Jurkat, Clone E6-1 (cell line): ENCODE measurements around the gene TRIM42. TPM values are rescaled to one million over a fixed set of nuclear protein-coding genes. Genes with fewer than 3 reads are reported as not detected.

Experiments
- DNase-seq: peaks from one replicate; pipeline ENCODE4 v3.0.0-alpha.2; 2011; ENCODE audit warnings: low read depth, low spot score
- H3K4me3 ChIP-seq: 2 replicates; pipeline ENCODE4 v1.5.1; 2011; ENCODE audit warnings: mild to moderate bottlenecking, low read length, control low read depth, moderate library complexity
- polyA plus RNA-seq: library from polyadenylated mRNA; unstranded; fragments of >200 nt; gene quantifications from one replicate; pipeline ENCODE4 v1.2.1, GENCODE V29; 2012; ENCODE audit warnings: missing spikeins; ENCODE audit not compliant: insufficient read length, insufficient read depth

The TRIM42 gene
- not detected for polyA plus RNA-seq

- DNase-seq, result no peak
- H3K4me3 ChIP-seq, result no peak within 1 kb of the TSS
Observed at GRCh38 chr3:140677764-140678163, at the start of gene TRIM42. Gene TRIM42, plus strand, starts transcription at chr3:140678064. Its CDS starts 166 bp downstream, at chr3:140678230.

- no peak overlapping the region for H3K4me3 ChIP-seq
Observed at GRCh38 chr3:140628606-140629005, 49.3 kb upstream of the TRIM42 start.

DNA sequence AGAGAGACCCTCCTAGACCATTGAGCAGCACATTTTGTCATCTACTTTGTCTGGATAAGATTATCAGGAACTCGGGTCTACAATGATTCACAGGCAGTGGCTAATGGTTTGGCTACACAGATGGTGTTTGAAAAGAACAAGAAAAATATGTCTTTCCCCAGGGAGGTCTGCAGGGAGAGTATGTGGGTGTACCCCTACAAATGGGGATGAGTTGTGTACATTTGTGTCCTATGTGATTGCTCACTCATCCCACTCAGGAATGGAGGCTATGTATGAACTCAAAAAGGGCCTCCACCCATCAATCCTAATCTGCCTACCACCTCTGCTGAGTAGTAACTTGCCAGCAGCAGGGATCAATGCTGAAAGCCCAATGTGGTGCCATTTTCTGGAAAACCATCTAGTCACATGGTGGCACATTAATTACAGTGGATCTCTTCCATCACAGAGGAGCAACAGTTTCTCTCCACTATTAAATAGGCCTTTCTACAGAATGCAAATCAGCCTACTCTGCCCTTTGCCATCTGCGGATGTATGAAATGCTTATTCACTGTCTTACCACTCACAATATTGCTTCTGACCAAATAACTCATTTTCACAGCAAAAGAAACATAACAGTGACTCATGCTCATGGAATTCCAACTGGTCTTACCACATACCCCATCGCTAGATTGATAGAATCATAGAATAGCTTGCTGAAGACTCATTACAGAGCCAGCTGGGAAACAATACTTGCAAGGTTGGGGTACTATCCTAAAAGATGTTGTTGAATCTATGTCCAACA, 48.3 kb upstream of the TRIM42 start:
- no peak overlapping the region for H3K4me3 ChIP-seq
- DNase-seq, result no peak

More at GRCh38 chr3:140628606-140629005, 49.3 kb upstream of the TRIM42 start:
- no peak for DNase-seq

DNA sequence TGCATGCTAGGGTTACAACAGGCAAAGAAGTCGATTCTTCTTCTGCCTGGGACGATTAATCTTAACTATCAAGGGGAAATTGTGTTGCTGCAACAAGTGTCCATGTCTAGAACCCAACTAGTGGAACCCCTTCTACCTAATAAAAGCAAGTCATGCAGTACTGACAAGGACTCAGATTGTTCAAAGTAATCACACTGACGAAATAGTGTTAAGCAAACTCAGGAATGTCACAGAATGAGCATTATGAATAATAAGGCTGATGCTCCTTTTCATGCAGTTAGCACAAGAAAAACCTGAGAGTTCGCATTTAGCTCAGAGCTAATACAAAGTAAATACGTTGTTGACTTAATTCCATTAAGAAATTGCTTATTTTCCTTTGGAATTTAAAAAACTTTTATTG, 47.5 kb upstream of the TRIM42 start:
- DNase-seq, result no peak
- H3K4me3 ChIP-seq, result no peak overlapping the region

GRCh38 chr3:140630866-140631265, 47.0 kb upstream of the TRIM42 start:
- H3K4me3 ChIP-seq, result no peak overlapping the region
- no peak for DNase-seq

DNA sequence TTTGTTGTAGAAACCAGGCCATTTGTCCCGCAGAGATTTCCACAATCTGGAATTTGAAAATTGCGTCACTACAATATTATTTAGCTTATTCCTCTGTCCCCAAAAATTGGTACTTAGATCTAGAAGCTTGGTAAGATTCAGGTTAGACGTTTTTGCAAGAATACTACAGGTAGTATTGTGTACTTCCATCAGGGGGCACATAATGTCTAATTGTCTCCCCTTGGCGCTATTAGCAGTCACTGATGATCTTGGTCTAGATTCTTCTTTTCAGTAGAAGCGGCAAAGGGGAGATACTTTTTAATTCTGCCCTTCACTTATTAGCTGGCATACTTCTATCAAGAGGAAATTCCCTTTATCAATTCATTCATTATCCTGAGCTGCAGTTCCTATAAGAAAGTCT, 42.6 kb upstream of the TRIM42 start:
- no peak for DNase-seq
- H3K4me3 ChIP-seq, result no peak overlapping the region

- no peak for DNase-seq
- no peak overlapping the region for H3K4me3 ChIP-seq
Observed at GRCh38 chr3:140636406-140637138, 41.3 kb upstream of the TRIM42 start.

GRCh38 chr3:140651287-140651686, 26.6 kb upstream of the TRIM42 start:
- no peak for DNase-seq
- no peak overlapping the region for H3K4me3 ChIP-seq

DNA sequence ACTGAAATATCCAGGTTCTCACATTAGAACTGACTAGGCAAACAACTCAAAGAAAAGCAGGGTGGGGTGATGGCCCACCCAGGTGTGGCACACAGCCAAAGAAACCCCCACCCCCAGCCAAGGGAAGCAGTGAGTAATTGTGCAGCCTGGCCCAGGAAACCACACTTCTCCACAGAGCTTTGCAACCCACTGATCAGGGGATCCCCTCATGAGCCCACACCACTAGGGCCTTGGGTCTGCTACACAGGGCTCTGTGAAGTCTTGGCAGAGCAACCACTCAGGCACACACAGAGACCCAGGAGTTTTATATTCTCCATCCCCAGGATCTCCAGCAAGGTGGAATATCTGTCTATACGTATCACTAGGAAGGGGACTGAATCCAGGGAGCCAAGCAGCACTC, 22.2 kb upstream of the TRIM42 start:
- no peak for DNase-seq
- H3K4me3 ChIP-seq, result no peak overlapping the region

- H3K4me3 ChIP-seq, result no peak overlapping the region
- no peak for DNase-seq
Observed at GRCh38 chr3:140664111-140664510, 13.8 kb upstream of the TRIM42 start.

GRCh38 chr3:140682586-140682985, 4.7 kb downstream of the TRIM42 start:
- no peak overlapping the region for H3K4me3 ChIP-seq
- DNase-seq, result no peak

GRCh38 chr3:140686128-140686527, 8.3 kb downstream of the TRIM42 start:
- no peak for DNase-seq
- H3K4me3 ChIP-seq, result no peak overlapping the region

DNA sequence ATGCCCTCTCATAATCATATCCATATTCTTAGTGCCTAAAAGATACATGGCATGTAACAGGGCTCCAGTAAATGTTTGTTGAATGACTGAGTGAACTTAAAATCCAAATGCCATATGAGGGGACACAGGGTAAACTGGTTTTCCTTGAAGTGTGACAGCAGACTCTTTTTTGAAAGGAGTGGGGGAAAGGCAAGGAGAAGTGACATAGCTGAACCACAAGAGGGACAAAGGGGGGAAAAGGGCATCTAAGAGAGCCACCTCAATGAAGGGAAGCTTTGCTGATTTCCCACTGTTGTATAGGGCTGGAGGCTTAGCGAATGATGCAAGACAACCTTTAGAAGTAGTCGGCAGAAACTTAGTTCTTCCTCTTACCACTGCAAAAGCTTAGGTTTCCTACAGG, 9.1 kb downstream of the TRIM42 start:
- H3K4me3 ChIP-seq, result no peak overlapping the region
- DNase-seq, result no peak

- H3K4me3 ChIP-seq, result no peak overlapping the region
- no peak for DNase-seq
Observed at GRCh38 chr3:140695361-140696061, 17.6 kb downstream of the TRIM42 start.

DNA sequence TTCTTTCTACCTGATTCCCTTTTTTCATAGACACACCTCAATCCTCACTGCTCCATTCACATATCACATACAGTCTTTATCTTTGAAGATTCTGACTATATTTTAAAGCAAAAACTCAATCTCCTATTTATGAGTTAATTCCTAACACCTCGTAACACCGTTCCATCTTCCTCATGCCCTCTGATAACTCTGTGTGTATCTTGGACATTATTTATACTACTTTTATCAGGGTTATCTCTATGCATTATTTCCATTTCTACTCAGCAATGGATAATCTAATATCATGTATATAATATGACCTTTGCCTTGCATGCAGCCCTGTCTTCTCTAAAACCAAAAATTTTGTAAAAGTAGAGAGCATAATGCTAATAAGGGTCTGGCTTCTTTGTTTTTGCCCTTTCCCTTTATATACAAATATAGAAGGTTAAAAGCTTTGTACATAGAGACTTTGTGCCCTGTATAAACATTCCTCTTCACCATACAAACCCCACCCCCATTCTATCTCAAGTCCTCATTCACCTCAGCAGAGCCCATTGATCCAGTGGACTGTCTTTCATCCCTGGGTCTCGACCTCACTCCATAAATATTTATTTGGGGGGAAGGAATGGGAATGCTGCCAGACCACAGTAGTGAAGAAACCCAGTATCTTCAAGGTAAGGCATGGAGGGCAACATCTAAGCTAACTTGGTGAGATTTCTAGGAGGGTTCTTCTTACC, 21.8 kb downstream of the TRIM42 start:
- no peak overlapping the region for H3K4me3 ChIP-seq
- DNase-seq, result no peak

DNA sequence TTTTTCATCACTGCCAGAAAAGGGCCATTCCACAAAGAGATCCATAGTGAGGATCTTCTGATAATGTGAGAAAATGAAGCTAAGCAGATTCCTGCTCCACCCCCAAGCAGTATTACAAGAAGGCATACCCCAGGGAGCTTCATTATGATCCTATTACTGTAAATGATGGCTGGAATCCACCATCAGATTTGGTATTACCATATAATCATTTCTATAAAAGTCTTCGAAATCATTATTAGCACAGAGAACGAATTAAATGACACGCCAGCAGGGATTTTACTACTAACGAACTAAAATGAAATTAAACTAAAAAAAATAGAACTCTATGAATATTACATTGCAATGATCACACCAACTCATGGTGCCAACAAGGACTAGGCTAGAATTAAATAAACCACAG, 24.4 kb downstream of the TRIM42 start:
- DNase-seq, result no peak
- no peak overlapping the region for H3K4me3 ChIP-seq

- H3K4me3 ChIP-seq, result no peak overlapping the region
- DNase-seq, result no peak
Observed at GRCh38 chr3:140703496-140703895, 25.6 kb downstream of the TRIM42 start.

DNA sequence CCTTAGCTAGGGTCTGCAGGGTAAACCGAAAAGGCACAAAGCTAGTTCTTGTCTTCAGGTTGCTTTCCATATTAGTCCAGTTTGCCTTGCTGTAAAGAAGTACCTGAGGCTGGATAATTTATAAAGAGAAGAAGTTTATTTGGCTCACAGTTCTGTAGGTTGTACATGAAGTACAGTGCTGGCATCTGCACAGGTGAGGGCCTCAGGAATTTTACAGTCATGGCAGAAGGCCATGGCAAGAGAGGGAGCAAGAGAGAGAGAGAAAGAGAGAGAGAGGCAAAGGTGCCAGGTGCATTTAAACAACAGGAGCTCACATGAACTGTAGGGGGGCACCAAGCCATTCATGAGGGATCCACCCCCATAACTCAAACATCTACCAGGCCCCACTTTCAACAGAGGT, 26.9 kb downstream of the TRIM42 start:
- DNase-seq, result no peak
- no peak overlapping the region for H3K4me3 ChIP-seq

GRCh38 chr3:140705954-140706353, 28.1 kb downstream of the TRIM42 start:
- DNase-seq, result no peak

More at GRCh38 chr3:140705954-140706353, 28.1 kb downstream of the TRIM42 start:
- no peak overlapping the region for H3K4me3 ChIP-seq
